ENCODE data around the gene GMDS.

The GMDS gene

GRCh38 chr6:1594445-1595200 lies 650.8 kb downstream of the GMDS start:
- no peak for DNase-seq

GRCh38 chr6:1593958-1594314 lies 651.5 kb downstream of the GMDS start:
- no peak for DNase-seq

GRCh38 chr6:1593286-1593957 lies 652.0 kb downstream of the GMDS start:
- no peak for DNase-seq

GRCh38 chr6:1592852-1593251 lies 652.6 kb downstream of the GMDS start:
- DNase-seq, result no peak

GRCh38 chr6:1591926-1592325 lies 653.5 kb downstream of the GMDS start:
- DNase-seq, result no peak

GRCh38 chr6:1591243-1591642 lies 654.2 kb downstream of the GMDS start:
- DNase-seq, result no peak

- no peak for DNase-seq
Observed at GRCh38 chr6:1590580-1590979, 654.8 kb downstream of the GMDS start.

GRCh38 chr6:1589208-1589607 lies 656.2 kb downstream of the GMDS start:
- DNase-seq, result no peak

- DNase-seq, result no peak
Observed at GRCh38 chr6:1587977-1588376, 657.4 kb downstream of the GMDS start.

- DNase-seq, result no peak
Observed at GRCh38 chr6:1587546-1587945, 657.9 kb downstream of the GMDS start.

GRCh38 chr6:1586861-1587450 lies 658.4 kb downstream of the GMDS start:
- DNase-seq, result no peak

- no peak for DNase-seq
Observed at GRCh38 chr6:1586256-1586655, 659.1 kb downstream of the GMDS start.

GRCh38 chr6:1585669-1586049 lies 659.7 kb downstream of the GMDS start:
- DNase-seq, result no peak

- DNase-seq, result no peak
Observed at GRCh38 chr6:1584996-1585668, 660.3 kb downstream of the GMDS start.

- DNase-seq, result no peak
Observed at GRCh38 chr6:1584146-1584545, 661.3 kb downstream of the GMDS start.

- no peak for DNase-seq
Observed at GRCh38 chr6:1581120-1581991, 664.0 kb downstream of the GMDS start.

- no peak for DNase-seq
Observed at GRCh38 chr6:1580585-1580984, 664.8 kb downstream of the GMDS start.

GRCh38 chr6:1580109-1580508 lies 665.3 kb downstream of the GMDS start:
- no peak for DNase-seq

GRCh38 chr6:1579096-1579495 lies 666.3 kb downstream of the GMDS start:
- no peak for DNase-seq

- no peak for DNase-seq
Observed at GRCh38 chr6:1577896-1578745, 667.3 kb downstream of the GMDS start.

GRCh38 chr6:1577146-1577680 lies 668.2 kb downstream of the GMDS start:
- DNase-seq, result no peak

GRCh38 chr6:1576711-1577110 lies 668.7 kb downstream of the GMDS start:
- DNase-seq, result no peak

All from activated CD4-positive, CD25-positive, alpha-beta regulatory T cell (primary cell).